ENCODE measurements around the gene SARS2.

The SARS2 gene

DNA sequence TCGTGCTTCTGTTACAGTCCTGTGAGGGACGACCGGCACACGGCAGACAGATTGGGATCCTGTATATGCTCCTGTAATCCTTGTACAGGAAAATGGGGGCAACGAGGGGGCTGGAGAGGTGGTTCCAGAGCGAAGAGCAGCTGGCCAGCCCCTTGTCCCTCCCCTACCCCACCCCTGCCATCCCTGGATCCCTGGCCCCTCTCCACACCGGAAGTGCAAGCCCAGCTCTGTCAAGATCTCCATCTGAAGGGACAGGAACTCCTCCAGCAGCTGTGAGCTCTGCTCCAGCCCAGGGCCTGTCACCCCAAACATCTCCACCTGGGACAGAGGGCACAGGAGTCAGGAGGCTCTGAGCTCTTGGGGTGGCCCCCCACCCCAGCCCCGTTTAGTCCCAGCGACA lies 13.0 kb downstream of the SARS2 start:
- no peak for DNase-seq

DNA sequence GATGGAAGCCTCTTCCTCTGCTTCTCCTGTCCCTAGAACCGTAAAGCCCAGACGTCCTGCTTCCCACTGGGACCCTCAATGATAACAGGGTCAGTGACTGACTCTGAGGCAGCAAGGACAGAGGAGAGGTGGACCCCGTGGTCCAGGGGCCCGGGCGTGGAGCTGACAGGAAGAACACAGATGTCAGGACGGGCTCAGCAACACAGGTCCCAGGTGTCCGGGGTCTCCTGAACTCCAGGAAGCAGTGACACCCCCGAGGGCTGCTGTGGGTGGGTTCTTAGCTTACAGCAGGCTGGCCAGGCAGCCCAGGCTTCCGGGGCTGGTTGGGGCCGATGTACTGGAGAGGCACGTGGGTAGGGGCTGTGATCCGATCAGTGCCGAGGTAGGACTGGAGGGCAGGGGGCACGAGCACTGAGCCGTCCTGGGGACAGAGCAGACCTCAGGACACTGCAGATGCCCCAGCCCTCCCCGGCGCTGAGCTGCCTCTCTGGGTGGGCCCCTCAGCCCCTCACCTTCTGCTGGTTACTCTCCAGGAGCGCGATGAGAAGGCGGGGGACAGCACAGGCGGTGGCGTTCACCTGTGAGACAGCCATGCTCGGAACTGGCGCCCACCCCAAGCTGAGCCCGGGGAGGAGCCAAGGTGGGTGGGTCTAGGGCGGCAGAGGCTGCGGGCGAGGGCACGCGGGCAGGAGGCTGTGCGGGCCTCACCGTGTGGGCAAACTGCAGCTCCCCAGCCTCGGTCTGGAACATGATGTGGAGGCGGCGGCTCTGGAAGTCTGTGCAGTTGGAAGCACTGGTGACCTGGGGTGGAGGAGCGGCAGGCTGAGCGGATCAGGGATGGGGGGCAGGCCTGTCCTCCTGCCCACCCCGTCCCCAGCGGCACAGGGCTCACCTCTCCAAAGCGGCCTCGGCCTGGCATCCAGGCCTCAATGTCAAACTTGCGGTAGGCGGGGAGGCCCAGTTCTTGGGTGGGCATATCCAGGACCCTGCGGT lies 14.9 kb downstream of the SARS2 start:
- no peak for DNase-seq

- no peak for DNase-seq
Measured at GRCh38 chr19:38913958-38914357, 16.6 kb downstream of the SARS2 start.

GRCh38 chr19:38912600-38913514 lies 17.7 kb downstream of the SARS2 start:
- DNase-seq: no peak

DNA sequence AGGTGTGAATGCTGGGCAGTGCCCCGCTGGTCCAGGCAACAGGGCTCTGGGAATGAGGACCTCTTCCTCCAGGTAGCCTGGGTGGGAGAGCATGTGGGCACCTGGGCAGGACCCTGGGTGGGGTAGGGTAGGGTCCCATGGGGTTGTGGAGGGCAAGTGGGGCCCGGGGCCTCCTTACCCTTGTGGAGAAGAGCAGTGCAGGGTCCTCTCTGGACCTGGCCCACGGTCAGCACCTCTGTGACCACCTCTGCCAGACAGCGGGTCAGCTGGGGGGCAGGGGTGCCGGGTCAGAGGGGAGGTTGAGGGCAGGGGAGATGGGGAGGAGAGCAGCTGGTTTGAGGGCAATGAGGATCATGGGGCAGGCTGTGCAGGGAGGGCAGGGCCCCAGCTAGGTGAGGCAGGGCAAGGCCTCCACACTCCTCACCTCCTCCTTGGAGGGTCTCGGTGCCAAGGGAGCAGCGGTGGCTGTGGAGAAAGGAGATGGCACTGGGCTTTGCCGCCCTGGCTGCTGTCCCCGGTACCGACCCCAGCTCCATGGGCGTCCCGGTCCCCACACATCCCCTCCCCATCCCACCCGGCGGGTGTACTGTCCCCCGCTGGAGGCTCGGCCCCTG lies 19.1 kb downstream of the SARS2 start:
- no peak for DNase-seq

DNA sequence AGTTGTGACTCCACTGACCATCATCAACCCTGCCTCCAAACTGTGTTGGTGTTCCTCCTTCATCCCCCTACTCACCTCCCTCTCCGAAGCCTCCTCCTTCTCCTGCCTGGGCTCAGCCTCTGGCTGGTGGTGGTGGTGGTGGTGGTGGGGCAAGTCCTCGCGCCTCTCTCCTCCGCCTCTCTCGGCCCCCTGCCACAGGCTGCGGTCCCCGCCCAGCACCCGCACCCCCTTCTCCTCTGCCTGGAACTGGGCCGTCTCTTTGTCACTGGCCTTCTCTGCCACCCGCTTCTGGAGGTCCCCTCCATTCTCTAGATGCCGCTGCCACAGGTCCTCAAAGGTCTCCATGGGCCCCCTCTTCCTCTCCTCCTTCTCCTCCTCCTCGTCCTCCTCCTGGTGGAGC lies 20.1 kb downstream of the SARS2 start:
- DNase-seq: no peak

DNA sequence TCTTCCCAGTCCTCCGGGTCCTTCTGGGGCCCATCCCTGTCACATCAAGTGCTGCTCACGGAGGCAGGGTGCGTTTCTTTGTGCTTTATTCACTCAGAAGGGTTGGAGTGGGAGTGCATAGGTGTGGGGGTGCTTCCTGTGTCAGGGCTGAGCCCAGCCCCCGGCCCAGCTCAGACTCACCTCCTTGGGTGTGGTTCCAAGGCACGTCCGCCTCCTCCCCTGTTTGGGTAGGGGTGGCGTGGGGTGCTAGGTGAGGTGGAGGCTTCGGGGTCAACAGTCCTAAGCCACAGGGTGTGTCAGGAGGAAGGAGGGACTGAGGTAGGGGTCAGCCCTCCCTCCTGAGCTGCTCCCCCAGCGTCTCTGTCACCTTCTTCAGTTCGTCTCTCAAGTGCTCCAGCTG lies 21.7 kb downstream of the SARS2 start:
- no peak for DNase-seq

- no peak for DNase-seq
Measured at GRCh38 chr19:38907670-38908069, 22.9 kb downstream of the SARS2 start.

- DNase-seq: no peak
Measured at GRCh38 chr19:38907227-38907626, 23.3 kb downstream of the SARS2 start.

- no peak for DNase-seq
Measured at GRCh38 chr19:38905620-38906019, 24.9 kb downstream of the SARS2 start.

DNA sequence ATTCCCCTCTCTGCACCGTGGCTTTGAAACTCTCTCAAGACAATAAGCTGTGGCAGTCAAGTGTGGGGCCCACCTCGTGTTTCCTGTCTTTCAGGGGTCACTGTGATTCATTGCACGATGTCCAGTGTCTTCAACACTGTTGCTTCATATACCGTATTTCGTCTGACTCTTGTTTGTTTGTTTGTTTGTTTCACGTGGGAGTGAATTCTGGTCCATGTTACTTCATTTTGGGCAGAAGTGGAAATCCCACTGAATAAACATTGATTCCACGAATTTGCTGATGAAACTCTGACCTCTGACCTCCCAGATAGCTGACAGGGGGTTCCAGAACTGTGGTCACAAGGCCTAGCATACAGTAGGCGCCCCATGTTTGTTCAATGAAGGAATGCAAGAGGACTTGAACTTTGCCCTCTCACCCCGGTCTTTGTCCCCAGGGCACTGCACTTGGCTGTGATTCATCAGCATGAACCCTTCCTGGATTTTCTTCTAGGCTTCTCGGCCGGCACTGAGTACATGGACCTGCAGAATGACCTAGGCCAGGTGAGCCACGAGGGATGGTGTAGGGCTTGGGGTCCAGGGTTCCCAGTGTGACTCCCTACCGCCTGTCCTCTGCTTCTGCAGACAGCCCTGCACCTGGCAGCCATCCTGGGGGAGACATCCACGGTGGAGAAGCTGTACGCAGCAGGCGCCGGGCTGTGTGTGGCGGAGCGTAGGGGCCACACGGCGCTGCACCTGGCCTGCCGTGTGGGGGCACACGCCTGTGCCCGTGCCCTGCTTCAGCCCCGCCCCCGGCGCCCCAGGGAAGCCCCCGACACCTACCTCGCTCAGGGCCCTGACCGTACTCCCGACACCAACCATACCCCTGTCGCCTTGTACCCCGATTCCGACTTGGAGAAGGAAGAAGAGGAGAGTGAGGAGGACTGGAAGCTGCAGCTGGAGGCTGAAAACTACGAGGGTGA lies 25.7 kb downstream of the SARS2 start:
- no peak for DNase-seq

- no peak for DNase-seq
Measured at GRCh38 chr19:38901683-38902082, 28.9 kb downstream of the SARS2 start.

GRCh38 chr19:38900743-38901190 lies 29.8 kb downstream of the SARS2 start:
- no peak for DNase-seq

GRCh38 chr19:38900202-38900629 lies 30.3 kb downstream of the SARS2 start:
- peak in 1 of 2 experiments; percentile 64 for DNase-seq

GRCh38 chr19:38899447-38900201 lies 30.9 kb downstream of the SARS2 start, which contains the start of the genes NFKBIB and SIRT2:
NFKBIB (plus strand) TSS chr19:38899969; CDS start chr19:38900033, 64 bp downstream.
SIRT2 (minus strand) TSS chr19:38899618; CDS start chr19:38899521, 97 bp downstream.
- peak; percentile 99 for DNase-seq

- DNase-seq: no peak
Measured at GRCh38 chr19:38898788-38899446, 31.6 kb downstream of the SARS2 start.

GRCh38 chr19:38894968-38895367 lies 35.6 kb downstream of the SARS2 start:
- DNase-seq: no peak

- DNase-seq: no peak
Measured at GRCh38 chr19:38893341-38893771, 37.2 kb downstream of the SARS2 start.

DNA sequence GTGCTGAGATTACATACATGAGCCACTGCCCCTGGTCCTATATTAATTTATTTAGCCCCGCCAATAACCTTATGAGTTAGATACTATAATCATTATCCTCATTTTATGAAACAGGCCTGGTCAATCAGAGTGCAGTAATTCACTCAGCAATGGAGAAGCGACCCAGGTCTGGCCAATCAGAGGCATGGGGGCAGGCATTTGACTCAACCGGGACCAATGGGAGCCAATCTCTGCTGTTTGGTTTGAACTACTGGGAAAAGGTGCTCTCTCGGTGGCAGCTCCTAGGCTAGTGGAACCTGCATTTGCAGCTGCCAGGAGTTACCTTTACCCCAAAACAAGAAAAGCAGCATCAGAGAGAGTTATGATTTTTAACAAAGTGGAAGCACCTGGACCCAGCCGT lies 37.7 kb downstream of the SARS2 start:
- no peak for DNase-seq

GRCh38 chr19:38891771-38892170 lies 38.8 kb downstream of the SARS2 start:
- DNase-seq: no peak
